Stimulated activated CD8-positive, alpha-beta memory T cell treated with anti-CD3 and anti-CD28 coated beads, Interleukin-12 subunit alpha, Interleukin-12 subunit beta, amount 100 ng/mL, for 24 hours (primary cell): Measurements from ENCODE around the gene CADM1.

Experiments used
- DNase-seq: peaks from one replicate; pipeline ENCODE4 v3.0.0-alpha.2; 2020; ENCODE audit errors: extremely low read depth

CADM1 gene

GRCh38 chr11:115352805-115353485 lies 151.3 kb downstream of the CADM1 start:
- DNase-seq, result no peak

GRCh38 chr11:115349335-115350017 lies 154.7 kb downstream of the CADM1 start:
- no peak for DNase-seq

DNA sequence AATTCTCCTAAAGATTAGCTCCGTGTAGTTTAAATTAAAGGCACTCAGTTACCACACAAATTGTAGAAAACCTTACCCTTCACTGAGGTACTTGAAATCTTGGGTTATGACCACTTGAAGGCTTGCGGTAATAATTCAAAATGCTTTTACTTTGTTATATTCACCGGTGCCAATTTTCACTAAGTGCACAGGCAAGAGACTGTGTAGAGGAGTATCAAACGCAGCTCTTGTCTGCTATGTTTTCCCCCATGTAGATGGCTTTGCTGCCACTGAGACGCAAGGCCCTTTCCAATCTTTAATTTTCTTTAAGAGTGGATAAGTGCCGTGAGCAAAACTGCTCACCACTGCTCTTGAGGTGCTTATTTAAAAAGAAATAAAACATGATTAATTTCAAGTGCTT lies 155.8 kb downstream of the CADM1 start:
- no peak for DNase-seq

DNA sequence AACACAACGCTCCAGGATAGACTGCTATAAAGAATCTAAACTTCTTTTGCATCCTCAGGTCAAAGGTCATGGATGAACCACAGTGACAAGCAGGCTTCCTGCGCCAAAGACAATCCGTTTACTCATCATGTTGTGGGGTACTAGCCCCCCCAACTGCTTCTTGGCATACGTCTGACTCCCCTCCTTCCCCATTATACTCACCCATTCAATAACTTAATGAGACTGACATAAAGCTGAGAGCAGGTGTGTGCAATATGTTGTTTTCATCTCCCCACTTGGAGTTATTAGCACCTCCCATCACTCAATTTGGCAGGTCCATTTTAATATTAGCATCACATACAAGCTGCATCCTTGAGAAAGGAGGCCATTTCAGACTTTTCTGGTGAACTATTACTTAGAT lies 157.1 kb downstream of the CADM1 start:
- no peak for DNase-seq

- no peak for DNase-seq
Observed at GRCh38 chr11:115345840-115346239, 158.4 kb downstream of the CADM1 start.

- DNase-seq, result no peak
Observed at GRCh38 chr11:115345361-115345760, 158.9 kb downstream of the CADM1 start.

- no peak for DNase-seq
Observed at GRCh38 chr11:115344846-115345245, 159.4 kb downstream of the CADM1 start.

GRCh38 chr11:115342142-115342541 lies 162.1 kb downstream of the CADM1 start:
- DNase-seq, result no peak

DNA sequence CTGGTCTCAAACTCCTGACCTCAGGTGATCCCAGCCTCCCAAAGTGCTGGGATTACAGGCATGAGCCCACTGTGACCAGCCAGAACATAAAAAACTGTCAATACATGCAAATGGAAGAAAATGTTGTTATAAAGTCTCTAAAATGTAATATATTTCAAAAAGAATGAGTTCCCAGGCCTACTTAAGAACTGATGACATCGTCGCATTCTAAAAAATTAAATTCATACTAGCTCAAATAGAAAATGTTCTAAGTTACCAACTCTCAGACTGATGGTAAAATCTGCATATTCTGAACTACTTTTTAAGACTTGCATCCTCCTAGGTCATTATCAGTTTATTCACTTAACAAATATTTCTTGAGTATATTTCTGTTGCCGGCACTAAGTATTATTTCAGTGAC lies 163.3 kb downstream of the CADM1 start:
- DNase-seq, result no peak

- DNase-seq, result no peak
Observed at GRCh38 chr11:115338476-115338875, 165.7 kb downstream of the CADM1 start.

DNA sequence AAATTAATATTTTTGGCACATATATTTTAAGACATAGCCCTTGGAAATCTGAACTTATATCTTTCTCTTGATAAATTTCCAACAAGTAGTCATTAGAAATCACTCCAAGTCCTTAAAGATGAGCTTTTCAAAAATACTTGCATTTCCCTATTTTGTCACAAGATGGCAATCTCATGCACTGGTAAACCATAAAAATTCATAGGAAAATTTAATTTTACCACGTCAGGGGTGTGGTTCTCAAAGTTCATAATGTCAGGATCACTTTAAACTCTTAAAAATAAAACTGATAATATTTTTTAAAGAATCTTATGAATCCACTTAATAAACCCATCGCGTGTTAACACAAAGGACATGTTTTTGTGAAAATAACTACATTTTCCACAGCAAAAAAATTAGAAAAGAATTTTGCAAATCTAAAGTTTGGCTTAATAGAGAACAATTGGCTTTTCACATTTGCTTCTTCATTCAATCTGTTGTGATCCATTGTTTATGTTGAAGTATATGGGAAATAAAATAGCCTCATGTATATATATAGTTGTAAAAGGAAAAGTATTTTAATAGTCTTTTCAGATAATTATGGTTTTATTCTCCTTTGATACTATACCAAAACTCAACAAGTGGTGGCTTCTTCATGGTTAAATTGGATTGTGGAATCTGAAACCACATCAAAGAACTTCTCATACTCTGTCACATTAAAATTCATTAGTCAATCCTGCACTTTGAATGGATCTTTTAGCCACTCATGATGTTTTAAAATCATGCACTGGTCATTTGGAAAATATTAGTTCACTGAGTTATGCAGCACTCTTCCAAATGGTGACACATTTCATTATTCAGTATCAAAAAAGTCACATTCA lies 169.1 kb downstream of the CADM1 start:
- no peak for DNase-seq

GRCh38 chr11:115333949-115334348 lies 170.3 kb downstream of the CADM1 start:
- DNase-seq, result no peak

GRCh38 chr11:115333121-115333520 lies 171.1 kb downstream of the CADM1 start:
- no peak for DNase-seq

- no peak for DNase-seq
Observed at GRCh38 chr11:115330684-115331482, 173.3 kb downstream of the CADM1 start.

DNA sequence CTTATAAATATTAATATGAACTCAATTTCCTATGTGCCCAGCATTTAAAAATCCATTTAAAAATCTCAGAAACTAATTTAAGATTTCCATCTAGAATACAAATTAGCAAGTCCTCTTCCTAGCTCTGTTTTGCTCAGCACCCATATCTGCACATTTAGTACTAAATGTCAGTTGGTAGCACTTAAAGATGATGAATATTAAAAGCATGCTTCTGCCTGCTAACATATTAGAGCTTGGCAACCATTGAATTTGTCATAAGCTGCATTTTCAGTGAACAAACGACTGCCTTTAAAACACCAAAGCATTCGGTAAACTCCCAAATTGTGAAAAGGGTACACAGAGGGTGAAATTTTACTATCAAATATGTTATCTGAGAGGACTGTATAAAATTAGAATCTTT lies 177.7 kb downstream of the CADM1 start:
- DNase-seq, result no peak

GRCh38 chr11:115325523-115325922 lies 178.7 kb downstream of the CADM1 start:
- DNase-seq, result no peak

GRCh38 chr11:115324581-115325432 lies 179.4 kb downstream of the CADM1 start:
- no peak for DNase-seq

DNA sequence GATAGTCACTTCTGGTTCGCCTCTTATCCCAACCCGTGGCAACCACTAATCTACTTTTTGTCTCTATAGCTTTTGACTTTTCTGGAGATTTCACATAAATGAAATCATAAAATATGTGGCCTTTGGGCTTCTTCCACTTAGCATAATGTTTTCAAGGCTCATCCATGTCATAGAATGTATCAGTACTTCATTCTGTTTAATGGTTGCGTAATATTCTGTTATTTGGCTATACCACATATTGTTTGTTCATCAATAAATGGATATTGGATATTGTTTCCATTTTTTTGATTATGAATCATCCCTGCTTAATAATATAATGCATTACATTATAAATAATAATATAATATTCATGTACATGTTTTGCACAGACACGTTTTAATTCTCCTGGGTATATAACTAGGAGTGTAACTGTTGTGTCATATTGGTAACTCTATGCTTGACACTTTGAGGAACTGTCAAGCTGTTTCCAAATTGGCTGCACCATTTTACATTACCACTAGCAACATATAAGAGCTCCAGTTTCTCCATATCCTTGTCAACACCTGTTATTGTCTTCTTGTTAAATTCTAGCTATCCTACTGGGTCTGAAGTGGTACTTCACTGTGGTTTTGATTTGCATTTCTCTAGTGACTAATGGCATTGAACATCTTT lies 181.5 kb downstream of the CADM1 start:
- no peak for DNase-seq

- DNase-seq, result no peak
Observed at GRCh38 chr11:115321605-115322289, 182.5 kb downstream of the CADM1 start.
